H1 (cell line): ENCODE results near the gene RRP1B.

ENCODE experiments used
- CTCF ChIP-seq, 3 experiments: IDR thresholded peaks; 1 replicate in 2 of 3; 2 replicates in 1 of 3; pipeline versions ENCODE4 v1.5.1 to v1.6.1; 2011; ENCODE audit warnings: low read length in 3 of 3, mild to moderate bottlenecking in 3 of 3, inconsistent platforms in 2 of 3, low read depth in 1 of 3, moderate library complexity in 1 of 3; ENCODE audit not compliant: insufficient read depth in 1 of 3; ENCODE audit errors: control extremely low read depth in 1 of 3
- EP300 ChIP-seq, 2 experiments: IDR thresholded peaks; 1 replicate in 1 of 2; 2 replicates in 1 of 2; pipeline ENCODE4 v1.6.1; 2011 to 2012; ENCODE audit warnings: low read depth in 2 of 2, low read length in 2 of 2, mild to moderate bottlenecking in 2 of 2, borderline replicate concordance in 1 of 2, inconsistent platforms in 1 of 2, moderate library complexity in 1 of 2
- MAX ChIP-seq: IDR thresholded peaks from 2 replicates; pipeline ENCODE4 v1.6.1; 2012; ENCODE audit warnings: inconsistent platforms
- NRF1 ChIP-seq: IDR thresholded peaks from 2 replicates; pipeline ENCODE4 v1.6.1; 2011; ENCODE audit warnings: mild to moderate bottlenecking, low read depth, low read length, improper control_type of control experiment
- POLR2A ChIP-seq, 2 experiments: IDR thresholded peaks; 1 replicate in 1 of 2; 2 replicates in 1 of 2; pipeline ENCODE4 v1.6.1; 2011; ENCODE audit warnings: low read depth in 2 of 2, low read length in 2 of 2, mild to moderate bottlenecking in 2 of 2; ENCODE audit errors: control extremely low read depth in 1 of 2
- RFX5 ChIP-seq: IDR thresholded peaks from 2 replicates; pipeline ENCODE4 v1.6.1; 2011; ENCODE audit warnings: low read depth, low read length, improper control_type of control experiment, borderline replicate concordance

- no peak for TF ChIP-seq RFX5
- no peak for TF ChIP-seq POLR2A (IDR thresholded peaks at IDR 0.05; ENCODE audit: control extremely low read depth in 1 of 2, low read depth in 2 of 2, low read length in 2 of 2)
- TF ChIP-seq CTCF (IDR thresholded peaks at IDR 0.05; ENCODE audit: control extremely low read depth in 1 of 3, insufficient read depth in 1 of 3, low read depth in 1 of 3, low read length in 3 of 3): no peak
- no peak for TF ChIP-seq NRF1
- no peak for TF ChIP-seq EP300 (IDR thresholded peaks at IDR 0.05; ENCODE audit: borderline replicate concordance in 1 of 2, low read depth in 2 of 2, low read length in 2 of 2)
- no peak for TF ChIP-seq MAX
Measured at GRCh38 chr21:43631411-43632107, 27.8 kb upstream of the RRP1B start.
